HepG2 (cell line): ENCODE results near the gene IQSEC1. TPM values are rescaled to one million over a fixed set of nuclear protein-coding genes. Genes with fewer than 3 reads are reported as not detected.
A peak's percentile ranks its signal among the peaks of the same experiment; 100 is the strongest.

Source experiments
- ATAC-seq: fragments of 200-7000 bp; cut with Tn5 transposase; 3 replicates; pipeline ENCODE4 v1.9.1; 2020; ENCODE audit warnings: mild to moderate bottlenecking, moderate library complexity
- BruUV-seq: library from RNA; stranded (reverse); fragments of 400-500 nt; replicated peaks from 2 replicates; lab custom pipeline; 2021; lab: Mats Ljungman, UMichigan
- CTCF ChIA-PET: fragments of 300-600 bp; formaldehyde crosslinking; extraction: SDS; loops from one replicate; lab custom pipeline; 2021; ENCODE audit warnings: low total read pairs, inconsistent platforms, low intra/inter-chr PET ratio; lab: Yijun Ruan, JAX
- POLR2A ChIA-PET: fragments of 350-600 bp; sonication (Branson Sonifier 250); formaldehyde crosslinking; loops from one replicate; lab custom pipeline; 2020; ENCODE audit warnings: antibody characterized with exemption, inconsistent platforms; lab: Yijun Ruan, JAX
- DNase-seq: peaks from one replicate; pipeline ENCODE4 v3.0.0-alpha.2; 2015; ENCODE audit warnings: low spot score
- FAIRE-seq: peaks from 3 replicates; lab custom pipeline; 2011; peaks lifted over from hg19 to GRCh38; lab: Jason Lieb, UNC
- H2AFZ ChIP-seq: one replicate; pipeline ENCODE4 v1.6.1; 2011; ENCODE audit warnings: low read length, inconsistent platforms
- H3K27ac ChIP-seq: fragments of 300-600 bp; 3 replicates; pipeline ENCODE4 v1.8.0; 2011; ENCODE audit warnings: mixed run types, mild to moderate bottlenecking, mixed read lengths, low read length, inconsistent platforms; ENCODE audit not compliant: insufficient read depth; ENCODE audit errors: extremely low read length
- H3K27me3 ChIP-seq, 2 experiments: fragments of 200-600 bp in 1 of 2; 2 replicates in 1 of 2; 3 replicates in 1 of 2; pipeline versions ENCODE4 v1.6.0 to v1.8.0; 2011; ENCODE audit warnings: low read length in 2 of 2, mild to moderate bottlenecking in 2 of 2, moderate library complexity in 2 of 2, inconsistent platforms in 1 of 2; ENCODE audit not compliant: insufficient read depth in 2 of 2, control insufficient read depth in 1 of 2
- H3K36me3 ChIP-seq, 2 experiments: fragments of 200-600 bp in 1 of 2; replicated peaks in 1 of 2; 2 replicates in 1 of 2; 3 replicates in 1 of 2; pipeline versions ENCODE4 v1.5.1 to v1.8.0; 2011; ENCODE audit warnings: low read length in 2 of 2, inconsistent platforms in 1 of 2; ENCODE audit not compliant: insufficient read depth in 2 of 2, control insufficient read depth in 1 of 2
- H3K4me1 ChIP-seq: 2 replicates; pipeline ENCODE4 v1.5.1; 2012; ENCODE audit warnings: low read length, inconsistent platforms; ENCODE audit not compliant: insufficient read depth
- H3K4me2 ChIP-seq: 2 replicates; pipeline ENCODE4 v1.6.0; 2011; ENCODE audit warnings: low read depth, low read length, inconsistent platforms
- H3K4me3 ChIP-seq, 3 experiments: fragments of 200-600 bp in 1 of 3; sonication (generic), shearing (Covaris generic) in 1 of 3; replicated peaks in 1 of 3; 2 replicates each; pipeline ENCODE4 v1.5.1; 2011 to 2016; ENCODE audit warnings: low read length in 3 of 3, inconsistent platforms in 2 of 3, low read depth in 2 of 3, mild to moderate bottlenecking in 2 of 3, control low read depth in 1 of 3, mixed read lengths in 1 of 3; ENCODE audit not compliant: insufficient read depth in 1 of 3
- H3K79me2 ChIP-seq: one replicate; pipeline ENCODE4 v1.6.1; 2011; ENCODE audit warnings: low read length, inconsistent platforms; ENCODE audit not compliant: insufficient read depth
- H3K9ac ChIP-seq: 2 replicates; pipeline ENCODE4 v1.6.0; 2011; ENCODE audit warnings: mild to moderate bottlenecking, low read depth, low read length, inconsistent platforms; ENCODE audit not compliant: insufficient read depth
- H3K9me3 ChIP-seq: 2 replicates; pipeline ENCODE4 v1.5.1; 2012; ENCODE audit warnings: mild to moderate bottlenecking, low read length
- H4K20me1 ChIP-seq: 2 replicates; pipeline ENCODE4 v1.6.0; 2011; ENCODE audit warnings: inconsistent platforms, mild to moderate bottlenecking, low read length, moderate library complexity; ENCODE audit not compliant: insufficient read depth
- DR1 ChIP-seq: sonication (generic); formaldehyde crosslinking; IDR thresholded peaks from 2 replicates; pipeline ENCODE4 v1.8.0; 2021; ENCODE audit warnings: mild to moderate bottlenecking, missing genetic modification reagents, inconsistent platforms
- ESRRA ChIP-seq: sonication (generic); formaldehyde crosslinking; IDR thresholded peaks from 2 replicates; pipeline ENCODE4 v1.5.1; 2020; ENCODE audit warnings: mild to moderate bottlenecking, low read depth, missing genetic modification reagents
- FOXO1 ChIP-seq: sonication (generic); formaldehyde crosslinking; IDR thresholded peaks from 2 replicates; pipeline ENCODE4 v1.4.0; 2020; ENCODE audit warnings: missing genetic modification reagents
- GZF1 ChIP-seq: sonication (generic); formaldehyde crosslinking; IDR thresholded peaks from 2 replicates; pipeline ENCODE4 v1.5.1; 2020; ENCODE audit warnings: mild to moderate bottlenecking, missing genetic modification reagents
- IKZF1 ChIP-seq: fragments of 450-650 bp; IDR thresholded peaks from 2 replicates; pipeline ENCODE4 v1.7.1; 2016
- MIER2 ChIP-seq: IDR thresholded peaks from 2 replicates; pipeline ENCODE4 v1.6.1; 2016; ENCODE audit warnings: missing biosample characterization, missing genetic modification reagents
- ZNF768 ChIP-seq: sonication (generic); formaldehyde crosslinking; IDR thresholded peaks from 2 replicates; pipeline ENCODE4 v1.4.0; 2020; ENCODE audit warnings: missing genetic modification reagents
- ZSCAN31 ChIP-seq: sonication (generic); formaldehyde crosslinking; IDR thresholded peaks from 2 replicates; pipeline ENCODE4 v1.5.0; 2020; ENCODE audit warnings: low read depth, mild to moderate bottlenecking, missing genetic modification reagents
- WGBS: methylation state at CpG from one replicate; pipeline ENCODE4 v1.1.6; 2017; ENCODE audit warnings: low lambda C conversion rate; 5-methylcytosine and 5-hydroxymethylcytosine counted together
- in situ Hi-C: cut with HindIII; loops from 2 replicates; pipeline ENCODE4 v1.10.0; 2017; ENCODE audit warnings: low pct_unique_long_range_greater_than_20kb; ENCODE audit not compliant: extremely low pct_ligation_motif_present
- intact Hi-C: fragments of 100-400 bp; cut with micrococcal nuclease; formaldehyde crosslinking; loops from one replicate; pipeline ENCODE4 v1.10.0; 2022; ENCODE audit not compliant: unreplicated experiment
- polyA plus RNA-seq, 8 experiments: library from polyadenylated mRNA; depleted of rRNA in 3 of 8; stranded (reverse) in 7 of 8; unstranded in 1 of 8; fragments of >200 nt; fragmentation: Illumina TruSeq in 4 of 8; extraction: Trizol in 4 of 8; gene quantifications; 2 replicates each; pipeline versions ENCODE4 v1.2.1 to v1.2.3, GENCODE V29; 2011 to 2016; ENCODE audit warnings: low read depth in 4 of 8, missing spikeins in 1 of 8, mixed read lengths in 1 of 8; ENCODE audit not compliant: insufficient read depth in 1 of 8
- total RNA-seq, 5 experiments: library from RNA; depleted of rRNA; stranded (reverse); fragments of >200 nt; fragmentation: Illumina TruSeq; extraction: Trizol; gene quantifications; 2 replicates each; pipeline ENCODE4 v1.2.3, GENCODE V29; 2016; ENCODE audit warnings: low read depth in 1 of 5

The IQSEC1 gene
- total and polyA plus RNA-seq, 2 of the 13 experiments (the other 11 are each of a cell fraction or from before 2014, with no cell fraction given) = 17.4 to 20.2 TPM

DNA sequence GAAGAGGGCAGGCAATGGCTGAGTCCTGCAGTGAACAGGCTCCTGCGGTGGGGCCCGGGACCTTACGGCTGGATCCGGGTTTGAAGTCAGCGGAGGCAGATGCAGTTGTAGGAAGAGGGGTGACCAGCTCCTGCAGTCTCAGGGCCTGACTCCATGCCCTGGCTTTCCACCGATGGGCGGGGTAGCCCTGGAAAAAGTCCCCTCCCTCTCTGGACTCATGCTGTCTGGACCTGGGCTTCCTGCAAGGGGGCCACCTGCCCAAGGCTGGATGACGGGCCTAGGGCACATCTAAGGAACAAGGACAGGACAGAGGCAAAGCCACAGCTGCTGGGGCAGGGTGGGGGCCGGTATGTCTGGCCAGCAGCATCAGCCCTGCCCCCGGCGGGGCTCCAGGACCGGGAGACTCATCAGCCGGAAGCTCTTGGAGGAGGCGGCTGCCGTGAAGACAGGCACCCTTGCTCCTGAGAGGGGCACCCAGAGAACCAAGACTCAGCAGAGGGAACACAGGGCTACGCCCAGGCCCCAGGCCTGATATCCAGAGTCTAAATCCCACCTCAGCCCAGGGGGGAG, 12.8 kb downstream of the IQSEC1 start:
- POLR2A ChIA-PET = no interaction called here

GRCh38 chr3:13058346-13059120, 14.7 kb downstream of the IQSEC1 start:
- Histone ChIP-seq H3K4me2 (no peak overlapping the region), H3K4me1 (peaks cover 14% of the 10 kb centered on the region), H3K4me3 (no peak overlapping the region), H2AFZ (no peak overlapping the region), H3K9ac (no peak overlapping the region), H3K79me2 (no peaks in the 10 kb centered on the region), H3K36me3 (no peaks in the 10 kb centered on the region), H3K27ac (no peak overlapping the region), H4K20me1 (no peaks in the 10 kb centered on the region; the same call in 1 of the 2 replicates), H3K9me3 (no peaks in the 10 kb centered on the region), H3K27me3 (no peaks in the 10 kb centered on the region)
- CTCF ChIA-PET = no interaction called here
- no TSS peak for BruUV-seq
- FAIRE-seq (no peak), ATAC-seq (no peak), DNase-seq (no peak)
- POLR2A ChIA-PET = no interaction called here
- 92% methylated on average over 2 of the region's 11 CpGs for WGBS
- in situ Hi-C loops = no loop called here
- TF ChIP-seq ZNF768 (peak; percentile 91), MIER2 (no peak), IKZF1 (no peak)
- intact Hi-C loops = no loop called here

More for the DNA sequence above, 12.8 kb downstream of the IQSEC1 start:
- Histone ChIP-seq H3K27me3 (no peaks in the 10 kb centered on the region), H3K9ac (no peak overlapping the region), H3K36me3 (no peaks in the 10 kb centered on the region), H3K4me3 (no peak overlapping the region), H4K20me1 (no peaks in the 10 kb centered on the region; the same call in 1 of the 2 replicates), H3K4me1 (peaks cover 10% of the 10 kb centered on the region), H3K4me2 (no peak overlapping the region), H3K9me3 (no peaks in the 10 kb centered on the region), H3K79me2 (no peaks in the 10 kb centered on the region), H2AFZ (no peak overlapping the region), H3K27ac (no peak overlapping the region)
- CTCF ChIA-PET = no interaction called here
- intact Hi-C loops = no loop called here
- FAIRE-seq = no peak
- no peak for DNase-seq
- BruUV-seq = no TSS peak
- in situ Hi-C loops = no loop called here
- ATAC-seq = no peak
- TF ChIP-seq DR1 (no peak), ESRRA (CRISPR knock-in tag) (no peak), GZF1 (CRISPR knock-in tag) (no peak), FOXO1 (no peak), ZSCAN31 (CRISPR knock-in tag) (no peak)
- WGBS = 98% methylated on average over 6 of the region's 16 CpGs
